ENCODE measurements around the gene RPL35.
"Not testable (repeated sequence)": the region's sequence is repeated elsewhere in the genome, so short reads cannot be mapped to it uniquely, and the experiment has no call there.

RPL35 gene

DNA sequence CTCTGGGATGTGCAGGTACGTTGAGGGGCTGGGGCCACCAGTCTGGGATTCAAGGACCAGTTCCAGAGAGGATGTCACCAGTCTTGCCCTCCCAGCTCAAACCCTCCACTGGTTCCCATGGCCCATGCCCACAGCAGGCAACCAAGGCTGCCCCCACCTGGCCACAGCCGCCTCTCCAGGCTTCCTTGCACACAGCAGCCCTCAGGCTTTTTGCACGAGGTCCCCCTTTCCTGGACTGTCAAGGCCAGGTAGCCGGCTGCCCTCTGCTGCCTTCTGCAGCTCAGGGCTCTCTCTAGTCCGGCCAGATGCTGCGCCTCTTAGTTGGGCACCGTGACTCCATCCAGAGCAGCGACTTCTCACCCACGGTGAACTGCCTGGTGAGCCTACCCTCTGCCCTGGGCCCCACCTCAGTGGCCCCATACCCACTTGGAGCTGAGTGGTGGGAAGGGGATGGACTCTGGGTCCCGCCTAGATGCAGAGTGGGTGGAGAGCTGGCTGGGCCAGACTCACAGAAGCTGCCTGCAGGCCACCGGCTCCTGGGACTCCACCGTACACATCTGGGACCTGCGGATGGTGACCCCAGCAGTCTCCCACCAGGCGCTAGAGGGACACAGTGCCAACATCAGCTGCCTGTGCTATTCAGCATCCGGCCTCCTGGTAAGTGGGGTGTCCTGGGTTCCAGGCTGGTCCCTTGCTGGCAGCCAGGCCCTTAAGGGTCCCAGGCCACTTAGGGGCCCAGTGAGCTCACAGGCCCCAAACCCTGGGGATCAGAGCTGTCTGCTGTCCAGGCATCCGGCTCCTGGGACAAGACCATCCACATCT lies 5.6 kb downstream of the RPL35 start:
- Histone ChIP-seq H3K9ac (ENCODE audit: low read length) (no peak overlapping the region), H3K4me1 (ENCODE audit: control insufficient read depth, insufficient read depth, low read length) (peaks cover 24% of the 10 kb centered on the region), H3K27me3 (ENCODE audit: control insufficient read depth, insufficient read depth, low read length) (peaks cover 9% of the 10 kb centered on the region), H3K4me3 (ENCODE audit: low read length) (no peak overlapping the region), H3K9me3 (ENCODE audit: control insufficient read depth, low read length) (no peaks in the 10 kb centered on the region), H3K36me3 (ENCODE audit: control insufficient read depth, insufficient read depth, low read length) (peaks cover 21% of the 10 kb centered on the region)

- Histone ChIP-seq H3K4me3 (ENCODE audit: low read length) (no peak overlapping the region), H3K36me3 (ENCODE audit: control insufficient read depth, insufficient read depth, low read length) (peaks cover 21% of the 10 kb centered on the region), H3K9me3 (ENCODE audit: control insufficient read depth, low read length) (no peaks in the 10 kb centered on the region), H3K9ac (ENCODE audit: low read length) (no peak overlapping the region), H3K27me3 (ENCODE audit: control insufficient read depth, insufficient read depth, low read length) (peaks cover 9% of the 10 kb centered on the region), H3K4me1 (ENCODE audit: control insufficient read depth, insufficient read depth, low read length) (peaks cover 18% of the 10 kb centered on the region)
Observed at GRCh38 chr9:124855566-124855943, 6.2 kb downstream of the RPL35 start.

DNA sequence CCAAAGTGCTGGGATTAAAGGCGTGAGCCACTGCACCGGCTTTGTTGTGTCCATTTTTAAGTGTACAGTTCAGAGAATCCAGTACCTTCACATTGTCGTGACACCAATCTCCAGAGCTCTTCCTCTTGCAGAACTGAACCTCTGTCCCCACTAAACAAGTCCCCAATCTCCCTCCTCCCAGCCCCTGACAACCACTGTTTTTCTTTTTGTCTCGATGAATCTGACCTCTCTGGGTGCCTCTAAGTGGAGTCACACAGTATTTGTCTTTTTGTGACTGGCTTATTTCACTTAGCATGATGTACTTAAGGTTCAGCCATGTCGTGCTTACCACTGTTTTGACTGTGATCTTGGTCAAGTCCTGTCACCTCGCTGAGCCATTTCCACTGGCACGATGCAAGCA lies 6.9 kb downstream of the RPL35 start:
- no peak overlapping the region for H3K9ac ChIP-seq (ENCODE audit: low read length)
- no peak overlapping the region for H3K4me3 ChIP-seq (ENCODE audit: low read length)
- peaks cover 10% of the 10 kb centered on the region for H3K27me3 ChIP-seq (ENCODE audit: control insufficient read depth, insufficient read depth, low read length)
- H3K4me1 ChIP-seq (ENCODE audit: control insufficient read depth, insufficient read depth, low read length) = peaks cover 12% of the 10 kb centered on the region
- H3K9me3 ChIP-seq (ENCODE audit: control insufficient read depth, low read length) = no peaks in the 10 kb centered on the region
- H3K36me3 ChIP-seq (ENCODE audit: control insufficient read depth, insufficient read depth, low read length) = peaks cover 14% of the 10 kb centered on the region

DNA sequence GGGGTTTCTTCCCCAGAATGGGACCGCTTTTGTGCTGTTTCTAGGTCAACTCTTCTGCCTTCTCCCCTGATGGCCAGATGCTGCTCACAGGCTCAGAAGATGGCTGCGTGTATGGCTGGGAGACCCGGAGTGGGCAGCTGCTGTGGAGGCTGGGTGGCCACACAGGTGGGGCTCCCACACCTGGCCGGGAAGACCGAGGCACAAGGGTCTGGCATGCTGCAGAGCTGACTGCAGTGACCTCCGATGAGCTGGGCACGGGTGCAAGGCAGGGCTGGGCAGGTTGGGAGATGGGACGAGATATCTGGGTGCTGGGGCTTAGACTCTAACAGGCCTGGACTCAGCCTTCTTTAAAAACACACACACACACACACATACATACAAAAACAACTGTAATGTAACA lies 7.6 kb downstream of the RPL35 start:
- peaks cover 8% of the 10 kb centered on the region for H3K36me3 ChIP-seq (ENCODE audit: control insufficient read depth, insufficient read depth, low read length)
- H3K9me3 ChIP-seq (ENCODE audit: control insufficient read depth, low read length) = no peaks in the 10 kb centered on the region
- peaks cover 12% of the 10 kb centered on the region for H3K27me3 ChIP-seq (ENCODE audit: control insufficient read depth, insufficient read depth, low read length)
- H3K4me1 ChIP-seq (ENCODE audit: control insufficient read depth, insufficient read depth, low read length) = peaks cover 12% of the 10 kb centered on the region
- no peak overlapping the region for H3K4me3 ChIP-seq (ENCODE audit: low read length)
- no peak overlapping the region for H3K9ac ChIP-seq (ENCODE audit: low read length)

GRCh38 chr9:124853605-124854143 lies 8.1 kb downstream of the RPL35 start:
- Histone ChIP-seq H3K27me3 (ENCODE audit: control insufficient read depth, insufficient read depth, low read length) (peaks cover 12% of the 10 kb centered on the region), H3K9ac (ENCODE audit: low read length) (peak overlapping the region; percentile 65), H3K4me3 (ENCODE audit: low read length) (peak overlapping the region; percentile 7)

DNA sequence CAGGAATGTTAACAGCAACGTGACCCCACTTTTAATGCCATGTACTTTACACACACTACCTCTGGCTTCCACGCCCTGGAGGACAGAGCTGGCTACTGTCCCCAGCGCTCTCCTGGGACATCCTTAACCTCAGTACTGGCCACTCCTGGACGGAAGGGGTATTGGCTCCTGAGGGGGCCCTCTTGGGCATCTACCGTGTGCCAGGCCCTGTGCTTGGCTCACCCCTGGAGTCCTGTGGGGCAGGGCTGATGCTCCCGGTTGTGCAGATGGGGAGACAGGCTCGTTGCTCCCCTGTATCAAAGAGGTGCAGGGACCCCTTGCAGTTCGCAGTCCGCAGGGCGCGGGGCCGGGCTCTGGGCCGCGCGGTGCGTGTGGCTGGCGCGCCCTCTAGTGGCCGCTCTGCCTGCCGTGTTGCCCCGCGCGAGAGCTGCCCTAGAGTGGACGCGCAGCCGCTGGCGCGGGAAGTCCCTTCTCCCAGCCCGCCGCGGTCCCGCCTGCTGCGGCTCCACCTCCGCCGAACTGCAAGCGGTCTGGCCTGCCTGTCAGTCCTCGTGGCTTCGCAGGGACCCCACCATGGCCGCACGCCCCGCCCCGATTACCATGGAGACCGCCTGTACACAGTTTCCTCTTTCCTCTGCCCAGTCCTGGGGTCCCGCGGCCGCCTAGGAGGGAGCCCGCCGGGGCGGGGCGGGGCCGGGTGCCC lies 8.8 kb downstream of the RPL35 start, which contains the start of gene WDR38:
TSS of gene WDR38 (plus strand) at position 632 of the 703 bp plus-strand sequence. CDS start 72 bp downstream, outside the sequence.
- Histone ChIP-seq H3K36me3 (ENCODE audit: control insufficient read depth, insufficient read depth, low read length) (peaks cover 1% of the 10 kb centered on the region), H3K9me3 (ENCODE audit: control insufficient read depth, low read length) (no peaks in the 10 kb centered on the region), H3K4me3 (ENCODE audit: low read length) (peak within 1 kb of the TSS; percentile 7), H3K27me3 (ENCODE audit: control insufficient read depth, insufficient read depth, low read length) (peaks cover 12% of the 10 kb centered on the region), H3K9ac (ENCODE audit: low read length) (peak within 1 kb of the TSS; percentile 65), H3K4me1 (ENCODE audit: control insufficient read depth, insufficient read depth, low read length) (peaks cover 12% of the 10 kb centered on the region)

More at GRCh38 chr9:124853605-124854143, 8.1 kb downstream of the RPL35 start:
- H3K36me3 ChIP-seq (ENCODE audit: control insufficient read depth, insufficient read depth, low read length) = peaks cover 8% of the 10 kb centered on the region
- peaks cover 12% of the 10 kb centered on the region for H3K4me1 ChIP-seq (ENCODE audit: control insufficient read depth, insufficient read depth, low read length)
- no peaks in the 10 kb centered on the region for H3K9me3 ChIP-seq (ENCODE audit: control insufficient read depth, low read length)

DNA sequence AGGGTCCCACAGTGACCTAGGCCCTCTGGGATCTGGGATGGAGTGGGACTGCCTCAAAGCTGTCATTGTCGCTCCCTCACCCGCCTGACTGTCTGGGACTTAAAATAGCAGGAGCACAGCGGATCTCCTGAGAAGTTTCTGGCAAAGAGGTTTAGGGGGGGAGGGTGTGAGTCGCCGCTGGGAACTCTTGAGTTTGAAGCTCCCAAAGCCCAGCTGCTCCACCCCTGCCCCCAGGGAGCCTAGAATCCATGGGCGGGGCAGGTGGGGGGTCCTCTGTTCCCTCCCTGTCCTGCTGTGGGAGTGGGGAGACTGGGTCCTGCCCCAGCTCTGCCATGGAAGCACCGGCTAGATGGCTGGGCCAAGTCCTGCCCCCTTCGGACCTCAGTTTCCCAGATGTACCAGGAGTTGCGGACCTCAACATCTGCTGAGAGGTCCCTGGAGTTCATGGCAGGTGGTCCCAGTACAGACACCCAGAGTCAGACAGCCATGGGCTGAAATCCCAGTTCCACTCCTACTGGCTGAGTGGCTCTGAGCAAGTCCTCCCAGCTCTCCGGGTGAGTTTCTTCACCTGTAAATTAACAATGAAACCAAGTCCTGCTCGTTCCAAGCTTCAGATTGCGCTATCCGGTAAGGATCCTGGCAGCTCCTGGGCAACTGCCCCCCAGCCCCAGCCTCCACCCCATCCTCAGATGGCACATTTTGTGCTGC lies 9.5 kb downstream of the RPL35 start:
- H3K36me3 ChIP-seq (ENCODE audit: control insufficient read depth, insufficient read depth, low read length) = no peaks in the 10 kb centered on the region
- peaks cover 12% of the 10 kb centered on the region for H3K4me1 ChIP-seq (ENCODE audit: control insufficient read depth, insufficient read depth, low read length)
- peak overlapping the region; percentile 65 for H3K9ac ChIP-seq (ENCODE audit: low read length)
- H3K9me3 ChIP-seq (ENCODE audit: control insufficient read depth, low read length) = no peaks in the 10 kb centered on the region
- peaks cover 12% of the 10 kb centered on the region for H3K27me3 ChIP-seq (ENCODE audit: control insufficient read depth, insufficient read depth, low read length)
- H3K4me3 ChIP-seq (ENCODE audit: low read length) = peak overlapping the region; percentile 7

DNA sequence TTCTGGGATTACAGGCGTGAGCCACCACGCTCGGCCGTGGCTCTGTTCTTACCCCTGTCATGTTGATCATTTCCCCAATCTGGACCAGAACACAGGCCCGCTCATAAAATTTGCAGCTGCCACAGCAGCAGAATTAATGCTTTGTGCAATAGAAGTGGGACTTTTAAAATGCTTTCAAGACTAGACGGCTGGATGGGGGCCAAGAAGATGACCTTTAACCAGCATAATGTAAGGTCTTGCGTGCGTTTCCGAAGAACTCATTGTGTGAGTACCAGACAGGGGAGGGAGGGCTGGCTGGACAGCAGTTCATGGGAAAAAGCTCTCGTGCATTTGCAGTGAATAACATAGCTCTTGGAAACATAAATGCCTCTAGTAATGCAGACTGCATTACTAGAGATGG lies 12.0 kb downstream of the RPL35 start:
- H3K36me3 ChIP-seq (ENCODE audit: control insufficient read depth, insufficient read depth, low read length) = no peaks in the 10 kb centered on the region
- peaks cover 12% of the 10 kb centered on the region for H3K4me1 ChIP-seq (ENCODE audit: control insufficient read depth, insufficient read depth, low read length)
- H3K9me3 ChIP-seq (ENCODE audit: control insufficient read depth, low read length) = no peaks in the 10 kb centered on the region
- H3K4me3 ChIP-seq (ENCODE audit: low read length) = no peak overlapping the region
- no peak overlapping the region for H3K9ac ChIP-seq (ENCODE audit: low read length)
- H3K27me3 ChIP-seq (ENCODE audit: control insufficient read depth, insufficient read depth, low read length) = peaks cover 12% of the 10 kb centered on the region

- H3K4me3 ChIP-seq (ENCODE audit: low read length) = no peak overlapping the region
- no peaks in the 10 kb centered on the region for H3K4me1 ChIP-seq (ENCODE audit: control insufficient read depth, insufficient read depth, low read length)
- H3K9ac ChIP-seq (ENCODE audit: low read length) = no peak overlapping the region
- H3K36me3 ChIP-seq (ENCODE audit: control insufficient read depth, insufficient read depth, low read length) = no peaks in the 10 kb centered on the region
- peaks cover 7% of the 10 kb centered on the region for H3K27me3 ChIP-seq (ENCODE audit: control insufficient read depth, insufficient read depth, low read length)
- no peaks in the 10 kb centered on the region for H3K9me3 ChIP-seq (ENCODE audit: control insufficient read depth, low read length)
Observed at GRCh38 chr9:124846969-124847368, 14.8 kb downstream of the RPL35 start.

- H3K4me1 ChIP-seq (ENCODE audit: control insufficient read depth, insufficient read depth, low read length); H3K36me3 ChIP-seq (ENCODE audit: control insufficient read depth, insufficient read depth, low read length): not testable (repeated sequence)
Observed at GRCh38 chr9:124846467-124846866, 15.3 kb downstream of the RPL35 start.

DNA sequence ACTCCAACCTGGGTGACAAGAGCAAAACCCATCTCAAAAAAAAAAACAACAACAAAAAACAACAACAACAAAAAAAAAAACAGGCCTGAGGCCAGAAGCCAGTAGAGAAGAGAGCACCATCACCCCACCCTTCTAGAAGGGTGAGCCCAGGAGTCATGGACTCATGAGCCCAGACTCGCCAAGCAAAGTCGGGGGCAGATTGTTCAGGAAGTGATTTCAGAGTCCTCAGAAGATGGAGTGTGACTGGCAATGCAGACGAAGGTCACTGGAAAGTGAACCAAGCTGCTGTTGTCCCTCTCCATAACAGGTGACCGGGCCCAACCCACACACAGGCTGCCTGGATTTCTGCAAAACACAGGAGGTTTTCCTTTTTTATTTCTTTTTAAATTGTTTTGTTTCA lies 17.5 kb downstream of the RPL35 start:
- Histone ChIP-seq H3K27me3 (ENCODE audit: control insufficient read depth, insufficient read depth, low read length) (no peaks in the 10 kb centered on the region), H3K9me3 (ENCODE audit: control insufficient read depth, low read length) (no peaks in the 10 kb centered on the region), H3K36me3 (ENCODE audit: control insufficient read depth, insufficient read depth, low read length) (no peaks in the 10 kb centered on the region), H3K4me1 (ENCODE audit: control insufficient read depth, insufficient read depth, low read length) (no peaks in the 10 kb centered on the region), H3K9ac (ENCODE audit: low read length) (no peak overlapping the region), H3K4me3 (ENCODE audit: low read length) (no peak overlapping the region)

More at GRCh38 chr9:124846467-124846866, 15.3 kb downstream of the RPL35 start:
- H3K27me3 ChIP-seq (ENCODE audit: control insufficient read depth, insufficient read depth, low read length); H3K9ac ChIP-seq (ENCODE audit: low read length); H3K4me3 ChIP-seq (ENCODE audit: low read length); H3K9me3 ChIP-seq (ENCODE audit: control insufficient read depth, low read length): not testable (repeated sequence)
